Measurements from ENCODE around the gene MRPS9. TPM values are rescaled to one million over a fixed set of nuclear protein-coding genes. Genes with fewer than 3 reads are reported as not detected.

Gene MRPS9
- polyA plus RNA-seq, 1 donor (not counting 4 experiments of a cell fraction or from before 2014, with no cell fraction given) = 33.3 TPM

GRCh38 chr2:105061560-105061959 lies 23.7 kb downstream of the MRPS9 start:
- H2AFZ ChIP-seq (ENCODE audit: control insufficient read depth, low read length) = no peak overlapping the region
- no peak for FAIRE-seq
- H3K36me3 ChIP-seq (ENCODE audit: control insufficient read depth in 2 of 2, extremely low read depth in 1 of 2, insufficient read depth in 2 of 2, low read length in 2 of 2) = no peaks in the 10 kb centered on the region
- no peaks in the 10 kb centered on the region for H3K9me1 ChIP-seq (ENCODE audit: control insufficient read depth, extremely low read depth, insufficient read depth, low read length)
- H3K27me3 ChIP-seq (ENCODE audit: control insufficient read depth, extremely low read depth, insufficient read depth, low read length) = no peaks in the 10 kb centered on the region
- no peaks in the 10 kb centered on the region for H3K4me1 ChIP-seq (ENCODE audit: control insufficient read depth, extremely low read depth, insufficient read depth, low read length)
- dilution Hi-C loops (cut with MboI; ENCODE audit: extremely low pct_ligation_motif_present, low sequenced_read_pairs) = no loop called here
- H3K27ac ChIP-seq (ENCODE audit: control insufficient read depth, insufficient read depth, low read length) = no peak overlapping the region
- DNase-seq (ENCODE audit: low read depth, low spot score) = no peak
- H3K9ac ChIP-seq (ENCODE audit: control insufficient read depth, extremely low read depth, insufficient read depth, low read length) = no peak overlapping the region
- no peaks in the 10 kb centered on the region for H3K9me3 ChIP-seq (ENCODE audit: control insufficient read depth, low read depth, low read length)
- TF ChIP-seq EZH2 (IDR thresholded peaks at IDR 0.05; ENCODE audit: low read length) = no peak
- no peak for TF ChIP-seq CTCF (optimal IDR thresholded peaks at IDR 0.05 in 1 of 3, IDR thresholded peaks at IDR 0.05 in 1 of 3, conservative IDR thresholded peaks at IDR 0.05 in 1 of 3; ENCODE audit: extremely low read depth in 1 of 3, insufficient read depth in 2 of 3, low read length in 3 of 3)
- H3K4me3 ChIP-seq (ENCODE audit: control insufficient read depth in 2 of 3, extremely low read depth in 1 of 3, insufficient read depth in 2 of 3, low read depth in 1 of 3, low read length in 3 of 3) = no peak overlapping the region
- H3K79me2 ChIP-seq (ENCODE audit: control insufficient read depth, insufficient read depth, low read length) = no peaks in the 10 kb centered on the region
- no peaks in the 10 kb centered on the region for H4K20me1 ChIP-seq (ENCODE audit: control insufficient read depth, extremely low read depth, insufficient read depth, low read length)
- H3K4me2 ChIP-seq (ENCODE audit: control insufficient read depth, extremely low read depth, insufficient read depth, low read depth, low read length) = no peak overlapping the region

GRCh38 chr2:105062158-105062557 lies 24.3 kb downstream of the MRPS9 start:
- Histone ChIP-seq H3K79me2 (ENCODE audit: control insufficient read depth, insufficient read depth, low read length) (no peaks in the 10 kb centered on the region), H3K9me1 (ENCODE audit: control insufficient read depth, extremely low read depth, insufficient read depth, low read length) (no peaks in the 10 kb centered on the region), H3K4me1 (ENCODE audit: control insufficient read depth, extremely low read depth, insufficient read depth, low read length) (no peaks in the 10 kb centered on the region), H4K20me1 (ENCODE audit: control insufficient read depth, extremely low read depth, insufficient read depth, low read length) (no peaks in the 10 kb centered on the region), H3K27ac (ENCODE audit: control insufficient read depth, insufficient read depth, low read length) (no peak overlapping the region), H3K9ac (ENCODE audit: control insufficient read depth, extremely low read depth, insufficient read depth, low read length) (no peak overlapping the region), H3K4me2 (ENCODE audit: control insufficient read depth, extremely low read depth, insufficient read depth, low read depth, low read length) (no peak overlapping the region), H3K27me3 (ENCODE audit: control insufficient read depth, extremely low read depth, insufficient read depth, low read length) (no peaks in the 10 kb centered on the region), H3K4me3 (ENCODE audit: control insufficient read depth in 2 of 3, extremely low read depth in 1 of 3, insufficient read depth in 2 of 3, low read depth in 1 of 3, low read length in 3 of 3) (no peak overlapping the region), H3K36me3 (ENCODE audit: control insufficient read depth in 2 of 2, extremely low read depth in 1 of 2, insufficient read depth in 2 of 2, low read length in 2 of 2) (no peaks in the 10 kb centered on the region), H2AFZ (ENCODE audit: control insufficient read depth, low read length) (no peak overlapping the region), H3K9me3 (ENCODE audit: control insufficient read depth, low read depth, low read length) (no peaks in the 10 kb centered on the region)
- DNase-seq (ENCODE audit: low read depth, low spot score) = no peak
- dilution Hi-C loops (cut with MboI; ENCODE audit: extremely low pct_ligation_motif_present, low sequenced_read_pairs) = no loop called here
- FAIRE-seq = no peak
- TF ChIP-seq CTCF (optimal IDR thresholded peaks at IDR 0.05 in 1 of 3, IDR thresholded peaks at IDR 0.05 in 1 of 3, conservative IDR thresholded peaks at IDR 0.05 in 1 of 3; ENCODE audit: extremely low read depth in 1 of 3, insufficient read depth in 2 of 3, low read length in 3 of 3) = no peak
